MM.1S (cell line): ENCODE measurements around the gene PAPSS2.
"Not testable (repeated sequence)": the region's sequence is repeated elsewhere in the genome, so short reads cannot be mapped to it uniquely, and the experiment has no call there.

Experiments used
- CTCF ChIP-seq: fragments of 300-600 bp; sonication (generic); IDR thresholded peaks from 2 replicates; pipeline ENCODE4 v1.5.1; 2016; ENCODE audit warnings: antibody characterized with exemption, low read length, mixed read lengths
- EZH2 ChIP-seq: fragments of 300-600 bp; sonication (generic); optimal IDR thresholded peaks from 2 replicates; pipeline ENCODE3; 2017; ENCODE audit warnings: low read depth, mild to moderate bottlenecking, antibody characterized with exemption, low read length, mixed read lengths

GRCh38 chr10:87644500-87644899, 15.2 kb upstream of the PAPSS2 start:
- not testable (repeated sequence) for TF ChIP-seq CTCF, EZH2
